Activated naive CD8-positive, alpha-beta T cell treated with anti-CD3 and anti-CD28 coated beads, Interleukin-2, amount 10 ng/mL, durations not matched to agents 7 days and 5 days (primary cell): ENCODE measurements around the gene UGCG. TPM values are rescaled to one million over a fixed set of nuclear protein-coding genes. Genes with fewer than 3 reads are reported as not detected.

Experiments
- ATAC-seq: fragments of 150-1000 bp; cut with Tn5 transposase; one replicate; pipeline ENCODE4 v1.10.0; 2021; ENCODE audit warnings: low read depth, moderate library complexity
- POLR2A ChIA-PET: fragments of 350-600 bp; sonication (Branson Sonifier 250); formaldehyde crosslinking; loops from one replicate; lab custom pipeline; 2021; ENCODE audit warnings: antibody characterized with exemption; lab: Charles Lee
- DNase-seq: peaks from one replicate; pipeline ENCODE4 v3.0.0; 2021
- H3K27ac Mint-ChIP-seq: one replicate; pipeline ENCODE4 v1.8.0; 2022; ENCODE audit warnings: mild to moderate bottlenecking, mixed read lengths
- H3K27me3 Mint-ChIP-seq: one replicate; pipeline ENCODE4 v1.8.0; 2022; ENCODE audit warnings: mild to moderate bottlenecking, moderate library complexity, mixed read lengths
- H3K36me3 Mint-ChIP-seq: one replicate; pipeline ENCODE4 v1.8.0; 2021; ENCODE audit warnings: mild to moderate bottlenecking, mixed read lengths
- H3K4me1 Mint-ChIP-seq: one replicate; pipeline ENCODE4 v1.8.0; 2021; ENCODE audit warnings: mixed read lengths
- H3K4me3 Mint-ChIP-seq: one replicate; pipeline ENCODE4 v1.8.0; 2022; ENCODE audit warnings: mild to moderate bottlenecking, moderate library complexity, mixed read lengths
- H3K9me3 Mint-ChIP-seq: one replicate; pipeline ENCODE4 v1.8.0; 2021; ENCODE audit warnings: mixed read lengths
- total RNA-seq, 2 experiments: library from RNA; stranded (reverse); gene quantifications; one replicate each; pipeline ENCODE4 v1.2.3, GENCODE V29; 2021

Gene UGCG
- total RNA-seq, 2 experiments from 2014 or later: 24.9 to 27.1 TPM

GRCh38 chr9:111915425-111915758 lies 18.8 kb downstream of the UGCG start:
- Mint-ChIP-seq H3K4me3 (peak overlapping the region; percentile 75), H3K27me3 (no peaks in the 10 kb centered on the region), H3K9me3 (no peaks in the 10 kb centered on the region), H3K36me3 (peaks cover 35% of the 10 kb centered on the region), H3K4me1 (peaks cover 46% of the 10 kb centered on the region), H3K27ac (peak overlapping the region; percentile 84)
- DNase-seq (no peak), ATAC-seq (peak; percentile 35)
- POLR2A ChIA-PET: interaction anchor here (2.4 to 3.0 kb wide), 2 partner anchors 11 to 18 kb away, joined by 7 to 24 read pairs; partner anchors contain the start of gene UGCG

GRCh38 chr9:111916234-111916645 lies 19.6 kb downstream of the UGCG start:
- no peak for DNase-seq
- peak; percentile 70 for ATAC-seq
- H3K4me1 Mint-ChIP-seq: peaks cover 38% of the 10 kb centered on the region
- peak overlapping the region; percentile 62 for H3K27ac Mint-ChIP-seq
- no peaks in the 10 kb centered on the region for H3K9me3 Mint-ChIP-seq
- peaks cover 41% of the 10 kb centered on the region for H3K36me3 Mint-ChIP-seq
- H3K27me3 Mint-ChIP-seq: no peaks in the 10 kb centered on the region
- H3K4me3 Mint-ChIP-seq: peak overlapping the region; percentile 58
- POLR2A ChIA-PET: interaction anchor here (0.8 to 3.0 kb wide), 3 partner anchors 10 to 19 kb away, joined by 3 to 24 read pairs (median 7); partner anchors contain the start of gene UGCG

GRCh38 chr9:111917201-111917600 lies 20.6 kb downstream of the UGCG start:
- POLR2A ChIA-PET: interaction anchor here (2.4 kb wide), 1 partner anchor 9 kb away, joined by 7 read pairs; no protein-coding TSS in a partner anchor
- ATAC-seq: no peak
- no peak overlapping the region for H3K4me3 Mint-ChIP-seq
- peaks cover 38% of the 10 kb centered on the region for H3K36me3 Mint-ChIP-seq
- no peaks in the 10 kb centered on the region for H3K9me3 Mint-ChIP-seq
- no peaks in the 10 kb centered on the region for H3K27me3 Mint-ChIP-seq
- no peak for DNase-seq
- no peak overlapping the region for H3K27ac Mint-ChIP-seq
- peaks cover 37% of the 10 kb centered on the region for H3K4me1 Mint-ChIP-seq

GRCh38 chr9:111917980-111918379 lies 21.4 kb downstream of the UGCG start:
- H3K9me3 Mint-ChIP-seq: no peaks in the 10 kb centered on the region
- H3K4me3 Mint-ChIP-seq: no peak overlapping the region
- POLR2A ChIA-PET: no interaction called here
- peaks cover 35% of the 10 kb centered on the region for H3K4me1 Mint-ChIP-seq
- ATAC-seq (no peak), DNase-seq (no peak)
- H3K27me3 Mint-ChIP-seq: no peaks in the 10 kb centered on the region
- no peak overlapping the region for H3K27ac Mint-ChIP-seq
- peaks cover 40% of the 10 kb centered on the region for H3K36me3 Mint-ChIP-seq

- Mint-ChIP-seq H3K27ac (no peak overlapping the region), H3K36me3 (peaks cover 35% of the 10 kb centered on the region), H3K27me3 (no peaks in the 10 kb centered on the region), H3K4me1 (peaks cover 21% of the 10 kb centered on the region), H3K9me3 (no peaks in the 10 kb centered on the region), H3K4me3 (no peak overlapping the region)
- POLR2A ChIA-PET: interaction anchor here (1.9 kb wide), 1 partner anchor 24 kb away, joined by 5 read pairs; the partner anchor contains the start of gene UGCG
- ATAC-seq: no peak
- no peak for DNase-seq
Measured at GRCh38 chr9:111919875-111920274, 23.3 kb downstream of the UGCG start.

GRCh38 chr9:111920531-111920930 lies 23.9 kb downstream of the UGCG start:
- ATAC-seq (no peak), DNase-seq (no peak)
- Mint-ChIP-seq H3K9me3 (no peaks in the 10 kb centered on the region), H3K27me3 (no peaks in the 10 kb centered on the region), H3K36me3 (peaks cover 31% of the 10 kb centered on the region), H3K4me3 (no peak overlapping the region), H3K27ac (no peak overlapping the region), H3K4me1 (peaks cover 17% of the 10 kb centered on the region)
- POLR2A ChIA-PET: interaction anchor here (1.9 kb wide), 1 partner anchor 24 kb away, joined by 5 read pairs; the partner anchor contains the start of gene UGCG

- no peak for DNase-seq
- ATAC-seq: no peak
- Mint-ChIP-seq H3K27ac (no peak overlapping the region), H3K36me3 (peaks cover 26% of the 10 kb centered on the region), H3K9me3 (no peaks in the 10 kb centered on the region), H3K27me3 (no peaks in the 10 kb centered on the region), H3K4me3 (no peak overlapping the region), H3K4me1 (peaks cover 16% of the 10 kb centered on the region)
- POLR2A ChIA-PET: no interaction called here
Measured at GRCh38 chr9:111922324-111923013, 25.9 kb downstream of the UGCG start.

- no peaks in the 10 kb centered on the region for H3K9me3 Mint-ChIP-seq
- H3K27ac Mint-ChIP-seq: no peak overlapping the region
- ATAC-seq (no peak), DNase-seq (no peak)
- POLR2A ChIA-PET: interaction anchor here (0.7 to 1.1 kb wide), 2 partner anchors 28 to 173 kb away, joined by 3 to 5 read pairs; partner anchors contain the start of gene UGCG
- no peak overlapping the region for H3K4me3 Mint-ChIP-seq
- H3K4me1 Mint-ChIP-seq: peaks cover 27% of the 10 kb centered on the region
- H3K36me3 Mint-ChIP-seq: peaks cover 30% of the 10 kb centered on the region
- no peaks in the 10 kb centered on the region for H3K27me3 Mint-ChIP-seq
Measured at GRCh38 chr9:111924281-111924680, 27.7 kb downstream of the UGCG start.

GRCh38 chr9:111925017-111925770 lies 28.6 kb downstream of the UGCG start:
- Mint-ChIP-seq H3K4me3 (no peak overlapping the region), H3K4me1 (peaks cover 27% of the 10 kb centered on the region), H3K27me3 (no peaks in the 10 kb centered on the region), H3K36me3 (peaks cover 30% of the 10 kb centered on the region), H3K27ac (no peak overlapping the region), H3K9me3 (no peaks in the 10 kb centered on the region)
- POLR2A ChIA-PET: interaction anchor here (1.0 to 4.2 kb wide), 4 partner anchors 9 to 28 kb away, joined by 3 to 29 read pairs (median 5); partner anchors contain the start of gene UGCG
- DNase-seq (no peak), ATAC-seq (no peak)

- DNase-seq: no peak
- no peaks in the 10 kb centered on the region for H3K27me3 Mint-ChIP-seq
- ATAC-seq: no peak
- H3K27ac Mint-ChIP-seq: no peak overlapping the region
- H3K36me3 Mint-ChIP-seq: peaks cover 28% of the 10 kb centered on the region
- peaks cover 27% of the 10 kb centered on the region for H3K4me1 Mint-ChIP-seq
- POLR2A ChIA-PET: interaction anchor here (1.0 to 4.2 kb wide), 4 partner anchors 10 to 29 kb away, joined by 3 to 29 read pairs (median 5); partner anchors contain the start of gene UGCG
- no peaks in the 10 kb centered on the region for H3K9me3 Mint-ChIP-seq
- H3K4me3 Mint-ChIP-seq: no peak overlapping the region
Measured at GRCh38 chr9:111925784-111926183, 29.2 kb downstream of the UGCG start.

- Mint-ChIP-seq H3K27ac (peak overlapping the region; percentile 86), H3K9me3 (no peaks in the 10 kb centered on the region), H3K4me1 (peaks cover 27% of the 10 kb centered on the region), H3K27me3 (no peaks in the 10 kb centered on the region), H3K36me3 (peaks cover 31% of the 10 kb centered on the region), H3K4me3 (peak overlapping the region; percentile 70)
- POLR2A ChIA-PET: interaction anchor here (0.7 to 4.2 kb wide), 8 partner anchors 10 to 835 kb away, joined by 3 to 29 read pairs (median 4); partner anchors contain the start of gene UGCG
- DNase-seq (peak; percentile 53), ATAC-seq (peak; percentile 99)
Measured at GRCh38 chr9:111926421-111926875, 29.8 kb downstream of the UGCG start.

GRCh38 chr9:111928359-111928720 lies 31.7 kb downstream of the UGCG start:
- no peaks in the 10 kb centered on the region for H3K27me3 Mint-ChIP-seq
- H3K36me3 Mint-ChIP-seq: peaks cover 40% of the 10 kb centered on the region
- peaks cover 22% of the 10 kb centered on the region for H3K4me1 Mint-ChIP-seq
- DNase-seq (no peak), ATAC-seq (no peak)
- H3K4me3 Mint-ChIP-seq: no peak overlapping the region
- peak overlapping the region; percentile 38 for H3K27ac Mint-ChIP-seq
- POLR2A ChIA-PET: interaction anchor here (4.2 kb wide), 1 partner anchor 31 kb away, joined by 29 read pairs; the partner anchor contains the start of gene UGCG
- no peaks in the 10 kb centered on the region for H3K9me3 Mint-ChIP-seq

GRCh38 chr9:111934747-111935146 lies 38.1 kb downstream of the UGCG start:
- Mint-ChIP-seq H3K4me3 (no peak overlapping the region), H3K4me1 (peaks cover 24% of the 10 kb centered on the region), H3K9me3 (peaks cover 2% of the 10 kb centered on the region), H3K36me3 (peaks cover 53% of the 10 kb centered on the region), H3K27me3 (no peaks in the 10 kb centered on the region), H3K27ac (no peak overlapping the region)
- ATAC-seq (no peak), DNase-seq (no peak)
- POLR2A ChIA-PET: no interaction called here
